Mesodermal cell (in vitro differentiated cells): ENCODE results near the gene ASPM.

Source experiments
- H3K27ac ChIP-seq: 2 replicates; pipeline ENCODE4 v1.7.0; 2013; ENCODE audit warnings: mild to moderate bottlenecking, low read depth, low read length, moderate library complexity; ENCODE audit not compliant: severe bottlenecking
- H3K36me3 ChIP-seq: 2 replicates; pipeline ENCODE4 v1.7.1; 2013; ENCODE audit warnings: mild to moderate bottlenecking, low read length, moderate library complexity; ENCODE audit not compliant: control insufficient read depth, insufficient read depth
- H3K4me1 ChIP-seq: one replicate; pipeline ENCODE4 v1.7.1; 2013; ENCODE audit warnings: mild to moderate bottlenecking, low read length; ENCODE audit not compliant: insufficient read depth, control insufficient read depth, poor library complexity, severe bottlenecking
- H3K4me3 ChIP-seq: 2 replicates; pipeline ENCODE4 v1.7.0; 2013; ENCODE audit warnings: low read length, control low read depth, mild to moderate bottlenecking; ENCODE audit not compliant: insufficient read depth, poor library complexity, severe bottlenecking; ENCODE audit errors: extremely low read depth
- H3K9me3 ChIP-seq: 2 replicates; pipeline ENCODE4 v1.7.1; 2013; ENCODE audit warnings: mild to moderate bottlenecking, low read length, moderate library complexity; ENCODE audit not compliant: control insufficient read depth
- WGBS, 2 experiments: methylation state at CpG; one replicate each; pipeline ENCODE4 v1.1.5; 2013; ENCODE audit warnings: missing lambda C conversion rate in 2 of 2; ENCODE audit not compliant: insufficient coverage in 2 of 2; 5-methylcytosine and 5-hydroxymethylcytosine counted together

The ASPM gene

DNA sequence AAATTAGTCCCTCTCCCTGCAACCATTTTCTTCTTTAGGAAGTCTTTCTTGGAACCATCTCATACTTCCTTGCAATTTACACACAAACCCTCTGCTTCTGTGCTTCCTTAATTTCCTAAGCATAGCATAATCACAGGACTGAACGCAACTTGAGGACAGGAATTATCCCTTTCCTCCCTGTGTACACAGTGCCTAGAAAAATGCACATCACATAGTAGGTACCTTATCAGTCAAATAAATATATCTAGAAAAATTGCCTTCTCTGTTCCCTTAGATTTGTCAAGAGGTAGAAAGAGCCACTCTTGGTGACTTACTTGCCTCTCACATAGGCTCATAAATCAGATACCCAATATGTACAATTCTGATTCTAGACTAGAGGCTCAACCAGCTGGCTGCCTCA is 4.9 kb downstream of the ASPM start:
- H3K36me3 ChIP-seq = peaks cover 42% of the 10 kb centered on the region

DNA sequence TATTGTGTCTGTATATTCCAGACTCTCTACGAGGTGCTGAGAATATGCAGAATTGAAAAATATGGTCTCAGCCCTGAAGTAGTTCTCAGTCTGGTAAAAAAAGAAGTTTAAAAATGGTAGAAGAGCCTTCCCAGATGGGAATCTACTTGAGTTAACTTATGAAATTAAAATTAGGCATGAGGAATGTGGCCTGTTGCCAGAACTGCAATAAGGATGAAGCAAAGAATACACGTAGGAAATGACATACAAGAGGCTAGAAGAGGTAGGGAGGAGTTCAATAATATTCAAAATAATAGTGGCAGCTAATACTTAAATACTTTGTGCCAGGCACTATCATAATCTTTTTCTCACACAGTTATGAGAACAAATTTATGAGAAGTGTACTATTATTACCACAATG is 6.3 kb downstream of the ASPM start:
- Histone ChIP-seq H3K27ac (no peak overlapping the region), H3K9me3 (no peaks in the 10 kb centered on the region), H3K4me3 (no peak overlapping the region), H3K36me3 (peaks cover 46% of the 10 kb centered on the region), H3K4me1 (no peaks in the 10 kb centered on the region)
- WGBS, 2 experiments = no CpG with 5 or more reads among the region's 2 CpGs

More for the DNA sequence above, 4.9 kb downstream of the ASPM start:
- Histone ChIP-seq H3K4me3 (no peak overlapping the region), H3K9me3 (no peaks in the 10 kb centered on the region), H3K27ac (no peak overlapping the region), H3K4me1 (no peaks in the 10 kb centered on the region)
- WGBS, 2 experiments = 100% methylated on average over 1 of the region's 1 CpG

DNA sequence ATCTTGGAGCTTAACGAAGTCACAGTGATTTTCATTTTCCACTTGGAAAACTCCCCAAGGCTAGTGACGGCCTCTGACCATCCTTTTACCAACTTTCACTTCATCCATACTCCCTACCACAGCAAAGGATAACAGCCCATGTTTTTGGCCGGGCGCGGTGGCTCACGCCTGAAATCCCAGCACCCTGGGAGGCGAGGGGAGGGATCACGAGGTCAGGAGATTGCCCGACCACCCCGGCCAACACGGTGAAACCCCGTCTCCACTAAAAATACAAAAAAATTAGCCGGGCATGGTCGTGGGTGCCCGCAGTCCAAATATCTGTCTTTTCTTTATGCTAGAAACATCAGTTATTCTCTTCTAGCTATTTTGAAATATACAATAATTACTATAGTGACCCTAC is 7.3 kb downstream of the ASPM start:
- no peak overlapping the region for H3K27ac ChIP-seq
- peaks cover 52% of the 10 kb centered on the region for H3K36me3 ChIP-seq
- H3K4me3 ChIP-seq = no peak overlapping the region
- WGBS, 2 experiments = 93 to 94% methylated on average over 7 to 9 of the region's 15 CpGs
- no peaks in the 10 kb centered on the region for H3K4me1 ChIP-seq
- H3K9me3 ChIP-seq = no peaks in the 10 kb centered on the region

DNA sequence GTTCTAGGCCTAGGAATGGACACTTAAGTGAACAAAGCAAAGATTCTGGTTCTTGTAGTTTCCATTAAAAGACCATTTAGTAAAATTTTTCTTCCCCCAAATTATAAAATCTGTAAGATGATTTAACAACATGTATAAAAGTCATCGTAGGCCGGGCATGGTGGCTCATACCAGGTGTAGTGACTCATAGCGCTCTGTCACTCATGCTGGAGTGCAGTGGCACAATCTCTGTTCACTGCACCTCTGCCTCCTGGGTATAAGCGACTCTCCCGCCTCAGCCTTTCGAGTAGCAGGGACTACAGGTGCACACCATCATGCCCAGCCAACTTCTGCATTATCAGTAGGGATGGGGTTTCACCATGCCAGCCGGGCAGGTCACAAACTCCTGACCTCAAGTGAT is 9.1 kb downstream of the ASPM start:
- no peak overlapping the region for H3K4me3 ChIP-seq
- H3K9me3 ChIP-seq = no peaks in the 10 kb centered on the region
- H3K36me3 ChIP-seq = peaks cover 57% of the 10 kb centered on the region
- 70 to 78% methylated on average over 4 to 7 of the region's 7 CpGs for WGBS, 2 experiments
- H3K27ac ChIP-seq = no peak overlapping the region
- no peaks in the 10 kb centered on the region for H3K4me1 ChIP-seq

DNA sequence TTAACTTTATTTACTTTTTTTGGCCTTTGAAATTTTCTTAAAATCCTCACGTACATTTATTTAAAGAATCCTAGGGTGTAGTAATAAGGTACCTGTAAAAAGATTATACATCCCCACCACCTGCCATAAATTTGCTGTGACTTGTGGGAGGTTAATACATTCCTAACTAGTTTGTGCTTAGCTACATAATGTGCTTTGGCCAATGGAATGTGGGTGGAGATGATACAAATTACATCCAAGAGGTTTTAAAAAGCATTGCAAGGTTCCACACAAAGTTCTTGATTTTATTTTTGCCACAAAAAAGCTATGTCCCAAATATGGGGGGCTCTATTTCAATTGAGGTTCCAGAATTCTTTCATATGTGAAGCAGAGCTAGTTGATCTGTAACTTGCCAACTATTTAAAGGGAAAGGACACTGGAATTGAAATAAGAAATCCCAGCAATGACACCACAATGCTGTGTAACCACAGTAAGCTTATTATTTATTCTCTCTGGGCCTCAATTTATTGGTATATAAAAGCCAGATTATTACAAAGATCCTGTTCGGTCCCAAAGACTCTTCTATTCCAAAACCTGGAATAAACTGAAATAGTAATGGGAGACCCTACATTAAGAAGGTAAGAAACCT is 15.7 kb downstream of the ASPM start:
- H3K4me3 ChIP-seq = no peak overlapping the region
- H3K27ac ChIP-seq = no peak overlapping the region
- no peaks in the 10 kb centered on the region for H3K9me3 ChIP-seq
- no CpG with 5 or more reads among the region's 2 CpGs for WGBS, 2 experiments
- no peaks in the 10 kb centered on the region for H3K4me1 ChIP-seq
- peaks cover 61% of the 10 kb centered on the region for H3K36me3 ChIP-seq

DNA sequence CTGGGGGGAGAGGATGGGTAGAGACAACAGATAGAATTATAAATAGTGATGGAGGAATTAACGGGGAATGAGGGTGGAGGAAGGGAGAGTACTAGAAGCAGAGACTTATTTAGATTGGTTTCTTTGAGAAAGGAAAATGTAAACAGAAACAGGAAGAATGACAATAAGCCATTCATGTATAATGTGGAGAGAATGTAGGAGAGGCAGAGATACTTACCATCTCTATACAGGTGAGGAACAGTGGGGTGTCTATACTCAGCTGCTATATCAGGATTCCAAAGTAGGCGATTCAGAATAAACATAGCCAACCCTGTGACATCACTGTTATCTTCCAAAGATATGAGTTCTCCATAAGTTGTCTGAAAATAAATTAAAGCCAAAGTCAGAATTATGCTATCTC is 16.8 kb downstream of the ASPM start:
- H3K9me3 ChIP-seq = no peaks in the 10 kb centered on the region
- H3K27ac ChIP-seq = no peak overlapping the region
- H3K4me3 ChIP-seq = no peak overlapping the region
- H3K36me3 ChIP-seq = peaks cover 65% of the 10 kb centered on the region
- H3K4me1 ChIP-seq = no peaks in the 10 kb centered on the region
- WGBS, 2 experiments = 91 to 100% methylated on average over 1 of the region's 2 CpGs

DNA sequence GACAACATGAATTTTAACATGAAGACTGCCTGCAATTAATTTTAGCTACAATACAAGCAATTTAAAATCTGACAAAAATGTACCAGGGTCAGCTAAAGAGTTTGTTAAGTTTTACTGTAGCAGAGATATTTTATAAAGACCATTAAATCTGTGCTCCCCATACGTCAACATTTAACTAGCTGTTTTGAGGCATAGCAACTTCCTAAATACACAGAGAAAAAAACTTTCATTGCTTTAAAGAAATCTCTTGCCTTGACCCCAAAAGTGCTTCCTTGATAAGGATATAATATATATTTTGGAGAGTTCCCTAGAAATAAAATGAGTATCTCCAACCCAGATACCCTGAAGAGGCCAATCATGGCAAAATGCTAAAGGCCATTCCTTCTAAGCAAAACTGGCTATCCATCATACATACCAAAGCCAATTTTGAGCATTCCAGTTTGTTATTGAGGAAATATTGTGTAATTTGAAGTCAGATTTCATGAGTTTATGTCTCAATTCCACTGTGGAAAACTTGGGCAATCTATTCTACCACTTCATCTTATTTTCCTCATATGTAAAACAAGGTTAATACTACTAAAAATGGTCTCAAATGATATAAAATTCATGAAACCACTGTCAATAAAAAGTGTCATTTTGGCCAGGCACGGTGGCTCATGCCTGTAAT is 19.1 kb downstream of the ASPM start:
- 100% methylated on average over 1 of the region's 2 CpGs; no CpG with 5 or more reads in 1 of the 2 experiments for WGBS, 2 experiments
- no peak overlapping the region for H3K27ac ChIP-seq
- no peak overlapping the region for H3K4me3 ChIP-seq
- peaks cover 55% of the 10 kb centered on the region for H3K36me3 ChIP-seq
- no peaks in the 10 kb centered on the region for H3K9me3 ChIP-seq
- H3K4me1 ChIP-seq = no peaks in the 10 kb centered on the region

DNA sequence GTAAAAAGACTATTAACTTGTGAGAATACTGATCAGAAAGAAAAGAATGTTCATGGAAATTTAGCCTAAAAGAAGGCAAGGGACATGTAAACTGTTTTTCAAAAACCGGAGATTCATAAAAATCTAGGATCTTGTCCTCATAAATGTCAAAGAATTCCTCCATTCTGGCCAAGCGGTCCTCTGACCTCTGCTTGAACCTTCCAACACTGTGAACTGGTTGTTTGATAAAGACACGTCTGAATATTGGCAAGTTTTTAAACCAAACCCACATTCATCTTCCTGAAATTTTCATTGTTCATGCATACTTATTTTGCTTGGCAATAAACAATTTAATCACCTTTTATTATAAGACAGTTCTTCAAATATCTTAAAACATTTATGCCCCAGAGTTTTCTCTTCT is 19.8 kb downstream of the ASPM start:
- Histone ChIP-seq H3K9me3 (no peaks in the 10 kb centered on the region), H3K4me3 (no peak overlapping the region), H3K36me3 (peaks cover 55% of the 10 kb centered on the region), H3K27ac (no peak overlapping the region), H3K4me1 (no peaks in the 10 kb centered on the region)
- 80 to 100% methylated on average over 1 to 3 of the region's 3 CpGs for WGBS, 2 experiments

DNA sequence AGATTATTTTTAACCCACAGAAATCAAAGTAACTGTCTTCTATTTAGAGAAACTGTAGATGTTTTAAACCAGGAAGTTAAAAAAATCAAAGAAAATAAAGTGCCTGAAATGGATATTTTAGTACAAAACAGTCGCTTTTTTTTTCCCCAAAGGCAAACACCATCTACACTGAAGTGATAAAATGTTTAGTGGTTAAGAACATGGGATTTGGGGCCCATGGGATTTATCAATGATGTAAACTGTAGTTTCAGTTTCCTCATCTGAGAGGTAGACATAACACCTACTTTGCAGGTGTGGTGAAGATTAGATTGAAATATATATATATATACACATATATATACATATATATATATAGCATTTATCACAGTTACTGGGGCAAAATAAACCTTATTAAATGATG is 22.1 kb downstream of the ASPM start:
- Histone ChIP-seq H3K36me3 (peaks cover 53% of the 10 kb centered on the region), H3K4me1 (no peaks in the 10 kb centered on the region), H3K4me3 (no peak overlapping the region), H3K27ac (no peak overlapping the region), H3K9me3 (no peaks in the 10 kb centered on the region)
- no CpG with 5 or more reads among the region's 1 CpG for WGBS, 2 experiments

DNA sequence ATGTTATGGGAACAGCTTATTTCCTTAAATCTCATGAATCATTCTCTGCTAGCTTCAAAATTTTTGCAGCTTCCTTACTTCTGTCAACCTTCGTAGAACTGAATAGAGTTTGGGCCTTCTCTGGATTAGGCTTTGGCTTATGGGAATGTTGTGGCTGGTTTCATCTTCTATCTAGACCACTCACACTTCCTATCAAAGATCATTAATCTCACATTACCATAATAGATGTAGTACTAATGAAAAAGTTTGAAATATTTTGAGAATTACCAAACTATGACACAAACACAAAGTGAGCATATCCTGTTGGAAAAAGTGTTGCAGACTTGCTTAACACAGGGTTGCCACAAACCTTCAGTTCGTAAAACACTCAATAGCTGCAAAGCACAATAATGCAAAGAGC is 30.3 kb downstream of the ASPM start:
- Histone ChIP-seq H3K4me3 (no peak overlapping the region), H3K36me3 (peaks cover 58% of the 10 kb centered on the region), H3K9me3 (no peaks in the 10 kb centered on the region), H3K27ac (no peak overlapping the region), H3K4me1 (no peaks in the 10 kb centered on the region)
- WGBS, 2 experiments = 100% methylated on average over 1 of the region's 2 CpGs; no CpG with 5 or more reads in 1 of the 2 experiments

DNA sequence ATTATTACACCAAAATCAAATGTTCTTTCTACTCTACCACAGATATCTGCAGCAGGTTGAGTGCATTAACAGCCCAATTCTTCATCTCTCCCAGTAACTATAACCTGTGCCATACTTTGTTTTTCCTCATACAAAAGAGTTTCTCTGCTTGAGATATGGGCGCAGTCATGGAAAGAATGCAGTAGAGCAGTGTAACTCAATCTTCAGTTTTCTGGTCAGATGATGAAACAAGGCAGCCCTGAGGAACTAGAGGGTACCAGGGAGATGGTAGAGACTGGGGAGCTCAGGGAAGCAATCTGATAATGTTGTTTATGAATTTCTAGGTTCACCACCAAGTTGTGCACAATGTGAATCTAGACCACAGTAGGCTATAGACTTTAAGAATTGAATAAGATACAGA is 39.6 kb downstream of the ASPM start:
- peaks cover 52% of the 10 kb centered on the region for H3K36me3 ChIP-seq
- H3K9me3 ChIP-seq = no peaks in the 10 kb centered on the region
- no peak overlapping the region for H3K4me3 ChIP-seq
- peaks cover 6% of the 10 kb centered on the region for H3K4me1 ChIP-seq
- H3K27ac ChIP-seq = no peak overlapping the region
- WGBS, 2 experiments = no CpG with 5 or more reads among the region's 1 CpG
